Hippocampal formation (tissue), 2 donors: ENCODE results near the gene RNU5D-1.

Source experiments
- DNase-seq, 2 donors: peaks; one replicate each; lab custom pipeline; 2025; lab: John Stamatoyannopoulos, UW

Gene RNU5D-1

GRCh38 chr1:44733365-44733764 is 2.4 kb upstream of the RNU5D-1 start:
- no peak for DNase-seq

GRCh38 chr1:44724955-44725698 is 5.8 kb downstream of the RNU5D-1 start:
- no peak for DNase-seq

GRCh38 chr1:44724296-44724954 is 6.5 kb downstream of the RNU5D-1 start:
- DNase-seq, result no peak

DNA sequence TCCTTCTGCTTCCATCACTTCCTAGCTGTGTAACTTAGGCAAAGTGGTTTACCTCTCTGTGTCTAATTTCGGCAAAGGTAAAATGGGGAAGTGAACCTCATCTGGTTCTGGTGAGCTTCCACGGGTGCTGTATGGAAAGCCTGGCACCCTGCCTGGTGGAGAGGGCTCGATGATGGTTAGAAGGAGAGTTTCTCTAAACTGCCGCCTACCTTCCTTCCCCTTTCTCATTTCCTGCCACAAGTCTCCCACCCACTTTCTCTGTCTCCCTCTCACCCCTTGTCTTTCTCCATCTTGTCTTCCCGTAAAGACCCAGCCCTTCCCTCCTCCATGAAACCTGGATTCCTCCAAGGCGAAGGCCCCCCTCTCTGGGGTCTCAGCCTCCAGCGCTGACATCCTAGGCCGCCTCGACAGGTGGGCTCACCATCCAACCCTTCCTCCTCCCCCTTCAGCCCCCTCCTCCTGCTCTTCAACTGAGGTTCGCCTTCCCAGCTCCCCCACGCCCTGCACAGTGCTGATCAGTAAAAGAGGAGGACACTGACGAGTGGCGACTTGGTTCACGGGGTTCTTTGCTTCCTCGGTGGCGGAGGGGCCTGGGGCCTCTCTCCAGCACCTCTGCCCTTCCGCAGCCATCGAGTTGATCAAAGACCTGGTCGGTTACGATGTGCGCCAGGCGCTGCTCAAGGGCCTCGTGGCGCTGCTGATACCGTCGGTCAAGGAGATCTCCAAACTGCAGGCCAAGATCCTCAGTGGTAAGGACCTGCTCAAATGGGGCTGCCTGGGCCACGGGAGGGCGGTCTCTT is 7.3 kb downstream of the RNU5D-1 start:
- no peak for DNase-seq

DNA sequence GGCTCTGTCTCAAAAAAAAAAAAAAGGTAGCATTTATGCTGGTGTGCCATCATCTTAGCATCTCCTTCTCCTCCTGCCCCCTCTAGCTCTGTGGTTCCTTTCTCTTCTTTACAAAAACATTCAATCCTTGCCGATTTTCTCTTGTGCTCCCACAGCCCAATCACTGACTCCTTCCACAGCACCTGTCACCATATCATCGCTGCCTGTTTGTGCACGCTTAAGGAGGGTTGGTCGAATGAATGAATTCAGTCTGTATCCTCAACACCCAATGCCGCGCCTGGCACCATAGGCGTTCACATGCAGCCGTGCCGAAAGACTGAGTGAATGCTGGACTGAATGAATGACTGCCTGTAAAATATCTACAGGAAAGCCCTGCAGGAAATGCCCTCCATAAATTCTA is 7.9 kb downstream of the RNU5D-1 start:
- DNase-seq, result no peak

- peak in 1 of 2 donors; percentile 44 for DNase-seq
Measured at GRCh38 chr1:44721485-44722361, 9.2 kb downstream of the RNU5D-1 start.

GRCh38 chr1:44720281-44720680 is 10.7 kb downstream of the RNU5D-1 start:
- DNase-seq, result no peak

- DNase-seq, result no peak
Measured at GRCh38 chr1:44719318-44719717, 11.7 kb downstream of the RNU5D-1 start.

DNA sequence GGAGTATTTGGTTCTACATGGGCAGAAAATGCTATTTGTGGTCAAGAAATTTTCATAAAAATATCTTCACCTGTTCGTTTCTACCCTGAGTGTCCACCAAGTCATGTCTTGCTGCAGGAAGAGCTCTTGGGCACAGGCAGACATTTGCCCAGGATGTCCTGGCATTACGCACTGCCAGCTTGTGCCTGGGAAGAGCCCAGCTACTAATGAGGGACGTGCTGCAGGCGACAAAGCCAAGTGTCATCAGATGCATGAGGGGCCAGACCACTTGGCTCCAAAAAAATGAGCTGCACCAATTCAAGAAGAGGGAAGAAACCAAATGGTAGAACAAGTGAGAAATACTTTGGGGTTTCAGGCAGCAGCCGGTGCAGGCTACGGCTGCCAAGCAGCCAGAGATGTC is 12.9 kb downstream of the RNU5D-1 start:
- no peak for DNase-seq

- DNase-seq, result no peak
Measured at GRCh38 chr1:44717653-44718052, 13.3 kb downstream of the RNU5D-1 start.

GRCh38 chr1:44717156-44717555 is 13.8 kb downstream of the RNU5D-1 start:
- no peak for DNase-seq

DNA sequence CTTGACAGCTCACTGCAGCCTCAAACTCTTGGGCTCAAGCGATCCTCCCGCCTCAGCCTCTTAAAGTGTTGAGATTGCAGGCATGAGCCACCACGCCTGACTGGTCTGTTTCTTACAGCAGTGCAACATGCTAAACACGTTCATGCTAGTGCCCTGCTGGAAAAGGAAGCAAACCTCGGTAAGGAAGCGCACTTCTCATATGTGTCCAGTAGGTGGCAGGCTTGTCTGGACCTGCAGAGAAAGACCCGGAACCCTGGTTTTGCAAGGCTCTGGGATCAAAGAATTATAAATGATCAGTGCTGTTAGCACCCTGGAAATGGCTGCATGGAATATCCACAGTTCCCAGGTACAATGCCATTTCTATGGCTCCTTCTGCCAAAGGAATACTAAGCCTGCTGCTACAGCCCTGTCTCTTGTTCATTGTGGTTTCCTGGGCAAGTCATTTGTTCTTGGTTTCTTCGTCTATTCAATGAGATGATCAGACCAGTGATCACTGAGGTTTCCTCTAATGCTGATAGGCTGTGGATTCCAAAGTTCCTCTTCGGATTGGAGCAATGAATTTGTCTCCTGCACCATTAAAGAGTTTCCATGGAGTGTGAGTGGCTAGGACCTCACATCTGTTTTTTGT is 15.9 kb downstream of the RNU5D-1 start:
- DNase-seq, result peak; percentile 73 to 75

- no peak for DNase-seq
Measured at GRCh38 chr1:44714532-44714931, 16.4 kb downstream of the RNU5D-1 start.

DNA sequence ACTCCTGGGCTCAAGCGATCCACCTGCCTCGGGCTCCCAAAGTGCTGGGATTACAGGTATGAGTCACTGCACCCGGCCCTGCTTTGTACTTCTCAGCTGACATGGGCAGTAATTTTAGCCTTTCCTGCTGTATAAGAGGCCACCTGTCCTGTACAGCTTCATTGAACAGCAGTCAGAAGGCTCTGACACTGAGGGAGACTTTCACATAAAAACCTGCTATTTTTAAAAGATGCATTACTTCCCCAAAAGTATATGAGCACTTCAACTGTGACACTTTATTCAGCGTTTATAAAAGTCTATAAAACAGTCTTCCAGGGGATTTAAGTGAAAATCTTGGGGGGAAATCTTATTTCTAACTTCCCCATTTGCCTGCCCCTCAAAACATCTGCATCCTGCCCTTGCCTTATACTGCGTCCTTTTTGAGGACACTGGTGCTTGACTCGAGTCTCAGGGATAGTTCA is 17.6 kb downstream of the RNU5D-1 start:
- DNase-seq, result no peak

DNA sequence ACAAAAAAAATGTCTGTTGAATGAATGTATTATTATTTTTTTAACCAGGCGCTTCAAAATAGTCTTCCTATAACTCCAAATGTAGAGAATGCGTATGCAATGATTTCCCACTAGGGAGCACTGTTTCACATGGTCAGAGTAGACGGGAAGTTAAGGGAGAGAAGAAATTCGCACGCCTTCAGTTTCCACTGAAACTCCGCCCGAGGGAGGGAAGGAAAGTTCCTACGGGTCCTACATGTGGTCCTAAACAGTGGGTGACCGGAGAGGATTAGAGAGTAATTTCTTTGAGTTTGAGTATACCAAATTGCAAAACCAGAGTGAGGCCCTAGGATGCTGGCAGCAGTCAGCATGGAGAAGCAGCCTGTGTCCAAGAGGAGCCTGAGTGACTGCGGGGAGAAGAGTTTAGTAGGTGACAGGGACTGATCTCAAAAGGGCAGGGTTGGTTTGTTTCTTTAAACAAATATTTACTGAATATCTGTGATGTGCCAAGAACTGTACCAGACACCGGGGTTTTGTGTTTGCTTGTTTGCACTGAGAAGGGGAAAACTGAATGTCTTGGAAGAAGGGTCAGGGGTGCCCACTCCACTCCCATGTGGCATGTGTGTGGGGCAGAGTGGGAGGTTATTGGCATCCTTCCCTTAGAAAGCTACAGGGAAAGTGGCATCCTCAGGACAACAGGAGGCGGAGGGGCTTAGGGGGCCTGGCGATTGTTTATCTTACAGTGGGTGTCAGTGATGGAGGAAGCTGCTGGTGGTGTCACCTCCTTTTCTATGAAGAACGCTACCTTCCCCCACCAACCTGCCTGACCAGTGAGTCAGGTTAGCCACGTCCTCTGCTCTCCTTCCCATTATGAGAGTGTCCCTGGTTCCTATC is 22.8 kb downstream of the RNU5D-1 start:
- DNase-seq, result peak; percentile 27 to 40

- DNase-seq, result no peak
Measured at GRCh38 chr1:44707112-44707881, 23.7 kb downstream of the RNU5D-1 start.

DNA sequence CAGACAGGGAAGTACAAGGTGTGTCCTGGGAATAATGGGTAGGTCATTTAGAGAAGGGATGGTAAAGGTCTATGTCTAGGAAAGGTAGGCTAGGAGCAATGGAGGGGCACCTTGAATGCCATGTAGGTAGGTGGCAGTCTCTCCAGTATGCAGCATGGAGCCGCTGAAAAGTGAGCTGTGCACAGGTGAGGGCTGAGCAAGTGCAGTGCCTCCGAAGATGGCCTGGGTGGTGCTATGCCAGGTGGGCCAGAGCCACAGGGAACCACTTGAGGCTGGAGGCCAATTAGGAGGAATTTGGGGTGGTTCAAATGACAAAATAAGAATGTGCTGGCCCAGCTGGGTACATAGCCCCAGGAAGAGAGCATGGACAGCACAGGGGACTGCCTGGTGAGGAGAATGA is 25.0 kb downstream of the RNU5D-1 start:
- DNase-seq, result no peak

DNA sequence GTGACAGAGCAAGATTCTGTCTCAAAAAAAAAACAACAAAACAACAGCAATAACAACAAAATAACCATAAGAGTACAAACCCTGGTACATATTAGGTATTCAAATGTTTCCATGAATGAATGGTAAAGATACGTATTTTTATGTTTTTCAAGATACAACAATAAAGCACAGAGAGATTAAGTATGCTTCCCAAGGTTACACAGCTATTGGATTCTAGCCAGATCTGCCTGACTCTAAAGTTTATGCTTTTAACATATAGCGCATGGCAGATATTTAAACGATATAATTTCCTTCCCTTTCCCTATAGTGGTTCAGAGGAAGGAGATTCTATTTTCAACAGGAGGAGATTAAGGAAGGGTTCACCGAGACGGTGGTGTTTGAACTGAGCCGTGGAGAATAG is 25.5 kb downstream of the RNU5D-1 start:
- DNase-seq, result no peak

GRCh38 chr1:44701141-44701573 is 29.8 kb downstream of the RNU5D-1 start:
- DNase-seq, result no peak
